Measurements from ENCODE around the gene TECTA.

GRCh38 chr11:121108413-121108812 lies 7.4 kb downstream of the TECTA start:
- TF ChIP-seq ESRRA (CRISPR knock-in tag; IDR thresholded peaks at IDR 0.05; ENCODE audit: borderline replicate concordance) = no peak
- TF ChIP-seq, protein P1, sequence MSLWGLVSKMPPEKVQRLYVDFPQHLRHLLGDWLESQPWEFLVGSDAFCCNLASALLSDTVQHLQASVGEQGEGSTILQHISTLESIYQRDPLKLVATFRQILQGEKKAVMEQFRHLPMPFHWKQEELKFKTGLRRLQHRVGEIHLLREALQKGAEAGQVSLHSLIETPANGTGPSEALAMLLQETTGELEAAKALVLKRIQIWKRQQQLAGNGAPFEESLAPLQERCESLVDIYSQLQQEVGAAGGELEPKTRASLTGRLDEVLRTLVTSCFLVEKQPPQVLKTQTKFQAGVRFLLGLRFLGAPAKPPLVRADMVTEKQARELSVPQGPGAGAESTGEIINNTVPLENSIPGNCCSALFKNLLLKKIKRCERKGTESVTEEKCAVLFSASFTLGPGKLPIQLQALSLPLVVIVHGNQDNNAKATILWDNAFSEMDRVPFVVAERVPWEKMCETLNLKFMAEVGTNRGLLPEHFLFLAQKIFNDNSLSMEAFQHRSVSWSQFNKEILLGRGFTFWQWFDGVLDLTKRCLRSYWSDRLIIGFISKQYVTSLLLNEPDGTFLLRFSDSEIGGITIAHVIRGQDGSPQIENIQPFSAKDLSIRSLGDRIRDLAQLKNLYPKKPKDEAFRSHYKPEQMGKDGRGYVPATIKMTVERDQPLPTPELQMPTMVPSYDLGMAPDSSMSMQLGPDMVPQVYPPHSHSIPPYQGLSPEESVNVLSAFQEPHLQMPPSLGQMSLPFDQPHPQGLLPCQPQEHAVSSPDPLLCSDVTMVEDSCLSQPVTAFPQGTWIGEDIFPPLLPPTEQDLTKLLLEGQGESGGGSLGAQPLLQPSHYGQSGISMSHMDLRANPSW (CRISPR knock-in tag; conservative IDR thresholded peaks at IDR 0.05; ENCODE audit: low read depth) = no peak

Data from WTC11 (cell line).